ENCODE data around the gene BRINP1.
A peak's percentile ranks its signal among the peaks of the same experiment; 100 is the strongest.

Gene BRINP1

DNA sequence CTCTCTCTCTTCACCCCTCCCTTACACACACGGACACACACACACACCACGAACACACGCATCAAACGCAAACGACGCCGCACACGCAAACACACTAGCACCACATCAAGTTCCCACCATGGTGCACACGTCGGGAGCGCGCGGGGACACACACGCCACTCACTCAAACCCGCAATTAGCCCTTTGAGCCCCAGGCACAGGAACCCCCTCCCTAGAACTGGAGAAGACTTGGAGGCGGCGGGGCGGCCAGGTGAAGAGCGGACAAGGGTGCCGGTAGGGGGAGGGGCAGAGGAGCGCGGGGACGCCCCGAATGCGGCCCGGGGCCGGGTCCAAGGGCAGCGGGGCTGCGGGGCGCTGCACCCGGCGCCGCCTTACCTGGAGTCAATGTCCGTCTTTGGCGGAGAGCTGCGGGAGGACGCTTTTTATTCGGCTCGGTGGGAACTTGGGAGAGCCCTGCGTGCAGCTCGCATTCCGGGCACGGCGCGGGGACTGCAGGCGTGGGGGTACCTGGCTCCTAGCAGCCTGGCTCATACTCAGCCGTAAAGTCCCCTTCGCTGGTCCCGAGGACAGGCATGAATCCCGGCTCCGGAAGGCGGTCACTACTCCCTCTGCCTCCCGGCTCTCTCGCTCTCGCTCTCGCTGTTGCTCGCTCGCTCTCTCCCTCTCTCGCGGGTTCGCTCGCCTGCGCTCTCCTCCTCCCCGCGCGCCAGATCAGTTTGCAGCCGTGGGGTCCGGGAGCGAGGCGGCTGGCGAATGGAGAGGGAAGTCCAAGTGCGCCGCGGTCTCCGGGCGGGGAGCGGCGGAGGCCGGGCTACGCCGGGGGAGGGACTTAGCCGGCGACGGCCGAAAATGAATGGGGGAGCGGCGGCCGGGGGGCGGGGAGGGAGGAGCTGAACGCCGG, at the start of gene BRINP1:
Gene BRINP1 (minus strand): TSS at position 755 of the 901 bp plus-strand sequence. CDS start 56,080 bp downstream, outside the sequence.
- no peak for DNase-seq

GRCh38 chr9:119418721-119419120, 49.5 kb upstream of the BRINP1 start:
- no peak for DNase-seq

DNA sequence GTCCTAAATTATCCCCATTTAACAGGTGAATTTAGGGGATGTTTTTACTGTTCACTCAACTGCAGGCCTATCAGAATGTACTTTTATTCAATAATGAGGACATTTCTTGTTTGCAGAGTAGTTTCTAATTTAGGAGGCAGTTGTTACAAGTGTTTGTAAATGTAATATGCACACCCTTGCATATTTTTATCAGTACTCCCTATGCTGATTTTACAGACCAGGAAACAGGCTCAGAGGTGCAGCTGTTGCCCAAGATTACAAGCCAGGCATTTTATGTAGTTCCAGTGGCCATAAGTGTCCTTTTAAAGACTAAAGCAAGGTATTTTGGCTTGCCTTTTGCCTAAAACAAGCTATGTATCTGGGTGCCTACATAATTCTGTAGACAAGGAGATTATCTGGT, 47.6 kb upstream of the BRINP1 start:
- no peak for DNase-seq

- DNase-seq: no peak
Measured at GRCh38 chr9:119412399-119412798, 43.2 kb upstream of the BRINP1 start.

DNA sequence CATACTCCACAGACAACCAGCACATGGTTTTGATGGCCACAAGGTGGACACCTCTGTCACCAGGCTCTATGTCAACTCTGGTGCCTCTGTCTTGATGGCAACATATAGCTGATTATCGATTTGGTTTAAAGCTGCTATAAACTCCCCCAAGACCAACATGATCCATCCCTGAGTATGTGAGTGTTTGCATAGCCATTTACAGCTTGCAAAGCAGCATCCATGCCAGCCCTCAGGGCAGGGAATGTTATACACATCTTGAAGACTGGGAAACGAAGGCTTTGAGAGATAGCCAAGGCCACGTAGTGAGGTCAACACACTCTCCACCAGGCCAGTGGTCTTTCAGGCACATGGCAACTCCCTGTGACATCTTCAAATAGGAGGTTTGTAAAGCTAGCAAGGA, 40.3 kb upstream of the BRINP1 start:
- DNase-seq: no peak

- no peak for DNase-seq
Measured at GRCh38 chr9:119400606-119401005, 31.4 kb upstream of the BRINP1 start.

- DNase-seq: no peak
Measured at GRCh38 chr9:119398350-119398749, 29.1 kb upstream of the BRINP1 start.

GRCh38 chr9:119391878-119392277, 22.6 kb upstream of the BRINP1 start:
- DNase-seq: no peak

- no peak for DNase-seq
Measured at GRCh38 chr9:119375892-119376291, 6.7 kb upstream of the BRINP1 start.

DNA sequence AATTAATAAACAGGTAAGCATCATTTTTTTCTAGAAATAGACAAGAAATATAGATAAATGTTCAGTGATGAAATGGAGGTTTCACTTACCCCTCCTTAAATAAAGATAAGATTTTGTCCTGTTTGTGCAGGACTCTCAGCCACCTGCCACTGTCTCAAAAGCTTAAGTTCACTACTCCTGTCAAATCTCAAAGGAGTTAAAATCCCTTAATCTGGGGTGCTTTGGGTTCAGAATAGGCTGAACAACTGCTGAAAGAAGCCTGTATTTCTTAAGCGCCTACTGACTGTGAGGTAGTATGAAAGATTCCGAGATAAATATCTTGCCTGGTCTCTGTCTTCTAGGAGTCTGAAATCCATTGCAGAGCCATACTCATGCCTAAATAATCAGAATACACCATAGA, 3.7 kb upstream of the BRINP1 start:
- DNase-seq: no peak

DNA sequence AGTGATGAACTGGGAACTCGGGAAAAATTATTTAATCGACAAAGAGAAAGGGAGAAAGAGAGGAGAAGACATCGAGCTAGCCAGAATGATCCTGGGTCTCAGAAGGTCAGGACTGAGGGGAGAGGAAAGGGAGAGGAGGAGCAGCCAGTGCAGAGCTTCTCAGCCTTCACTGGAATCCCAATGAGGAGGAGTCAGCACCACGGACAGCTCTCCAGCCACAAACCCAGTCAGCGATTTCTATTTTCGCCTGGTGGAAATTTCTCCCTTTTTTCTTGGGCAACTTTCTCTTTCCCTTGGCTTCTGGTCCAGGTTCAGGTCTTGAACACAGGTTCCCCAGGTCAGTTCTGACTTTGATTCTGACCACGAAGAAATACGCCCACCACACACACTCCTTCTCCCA, 1.6 kb upstream of the BRINP1 start:
- no peak for DNase-seq

GRCh38 chr9:119369680-119370366, 588 bp upstream of the BRINP1 start:
- no peak for DNase-seq

DNA sequence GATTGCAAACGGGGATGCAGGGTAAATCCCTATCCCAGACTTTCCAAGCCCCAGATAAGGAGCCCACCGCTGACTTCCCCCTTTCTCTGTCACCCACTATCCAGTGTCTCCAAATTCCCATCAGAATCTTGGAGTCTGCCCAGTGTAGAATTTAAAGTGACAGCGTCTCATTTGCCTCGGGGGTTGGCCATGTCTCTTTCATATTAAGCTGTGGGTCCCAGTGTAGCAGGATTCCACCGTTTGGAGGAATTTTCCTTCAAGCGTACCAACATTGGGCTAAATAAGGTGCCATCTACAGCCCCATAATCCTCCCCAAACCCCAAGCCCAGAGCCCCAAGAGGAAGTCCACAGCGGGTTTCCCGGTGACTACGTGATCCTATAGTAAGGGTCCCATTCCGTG, 1.1 kb downstream of the BRINP1 start:
- no peak for DNase-seq

DNA sequence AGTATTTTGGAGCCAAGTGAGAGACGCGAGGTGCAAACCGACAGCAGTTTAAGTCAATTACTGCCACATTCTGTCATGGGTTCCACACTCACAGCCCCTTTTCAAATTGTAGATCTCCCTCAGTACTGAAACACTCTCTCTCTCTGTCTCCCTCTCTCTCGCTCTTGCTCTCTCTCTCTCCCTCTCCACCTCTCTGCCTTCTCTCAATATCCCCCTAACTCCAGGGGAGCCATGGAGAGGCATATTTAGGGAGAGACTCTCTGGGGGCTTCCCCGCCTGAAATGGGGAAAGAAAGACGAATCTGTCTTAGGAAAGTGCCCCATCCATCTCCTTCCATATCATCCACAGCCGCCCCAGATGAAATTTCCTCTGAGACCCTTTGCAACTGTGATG, 1.6 kb downstream of the BRINP1 start:
- DNase-seq: no peak

GRCh38 chr9:119366909-119367682, 2.1 kb downstream of the BRINP1 start:
- DNase-seq: no peak

GRCh38 chr9:119365291-119366027, 3.8 kb downstream of the BRINP1 start:
- DNase-seq: peak; percentile 3

- DNase-seq: no peak
Measured at GRCh38 chr9:119360237-119360636, 9.0 kb downstream of the BRINP1 start.

DNA sequence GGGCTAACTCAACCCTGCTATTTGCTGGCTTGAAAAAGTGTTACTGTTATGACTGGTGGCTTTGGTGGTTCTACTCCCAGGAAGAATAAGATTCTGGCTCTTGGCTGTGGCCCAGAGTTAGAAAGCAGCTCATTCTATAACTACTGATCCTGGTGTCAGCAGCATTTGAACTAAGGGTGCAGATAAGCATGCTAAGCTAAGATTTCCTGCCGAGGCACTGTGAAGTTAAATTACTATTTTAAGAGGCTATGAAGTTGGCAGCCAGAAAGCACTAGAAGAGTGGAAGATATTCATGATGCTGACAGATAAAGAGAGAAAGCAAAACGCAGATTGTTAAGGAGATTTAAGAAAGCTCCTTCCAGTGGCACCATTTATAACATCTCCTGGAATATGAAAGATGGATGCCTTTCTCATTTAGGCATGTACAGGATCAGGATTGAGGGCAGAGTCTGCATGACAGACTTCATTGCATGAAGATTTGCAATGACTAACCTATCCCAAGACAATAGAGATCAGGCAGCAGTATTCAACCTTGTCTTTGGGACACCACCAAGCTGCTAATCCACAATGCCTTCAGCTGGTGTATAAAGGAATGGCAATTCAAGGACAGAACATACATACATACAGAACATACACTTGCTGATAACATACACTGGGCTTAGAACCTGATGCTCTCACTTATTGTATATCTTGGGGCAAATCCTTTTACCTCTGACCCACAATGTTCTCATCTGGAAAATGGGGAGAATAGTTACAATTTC, 11.7 kb downstream of the BRINP1 start:
- no peak for DNase-seq

GRCh38 chr9:119349351-119349825, 19.8 kb downstream of the BRINP1 start:
- DNase-seq: no peak

DNA sequence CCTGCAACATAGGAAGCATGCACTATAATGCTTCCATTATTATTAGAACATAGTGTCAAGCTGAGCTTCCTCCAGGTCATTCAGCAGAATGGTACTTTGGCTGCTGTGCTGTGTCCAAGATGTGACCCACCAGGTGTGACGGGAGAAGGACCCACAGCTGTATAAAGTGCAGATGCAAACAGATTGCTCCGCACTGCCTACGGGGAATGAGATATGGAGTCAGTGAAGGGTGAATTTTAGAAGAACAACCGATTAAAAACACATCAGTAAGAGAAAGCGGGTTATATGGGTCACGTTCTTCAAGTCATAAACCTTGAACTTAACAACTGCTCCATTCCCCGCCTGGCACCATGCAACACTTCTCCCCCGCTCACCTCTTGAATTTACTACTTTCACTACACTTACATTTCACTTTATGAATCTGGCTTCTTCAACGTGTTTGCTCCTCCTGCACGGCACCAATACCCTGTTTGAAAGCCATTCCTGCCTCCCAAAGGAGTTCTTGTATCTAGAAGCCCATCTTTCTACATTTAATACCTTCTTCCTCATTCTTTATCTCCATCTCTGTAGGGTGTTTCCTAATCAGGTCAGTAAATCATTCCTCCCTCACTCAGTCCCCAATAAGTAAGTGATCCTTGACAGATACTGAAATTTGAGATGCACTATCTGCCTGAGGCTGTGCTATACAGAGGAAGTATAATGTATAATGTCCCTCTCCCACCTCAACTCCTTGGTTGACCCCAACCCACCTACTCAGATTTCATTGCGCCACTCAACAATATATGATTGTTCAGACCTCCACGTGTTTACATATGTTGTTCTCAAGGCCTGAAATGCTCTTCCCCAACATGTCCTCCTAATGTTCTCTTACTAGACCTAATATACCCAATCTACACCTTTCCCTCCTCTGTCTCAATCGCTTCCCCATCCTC, 25.9 kb downstream of the BRINP1 start:
- DNase-seq: no peak

GRCh38 chr9:119339056-119339455, 30.2 kb downstream of the BRINP1 start:
- no peak for DNase-seq
